ENCODE results near the gene IL2RG.

IL2RG gene
- 23.3 to 36.7 (median 25.1) reads per million in 3 experiments for total RNA-seq

DNA sequence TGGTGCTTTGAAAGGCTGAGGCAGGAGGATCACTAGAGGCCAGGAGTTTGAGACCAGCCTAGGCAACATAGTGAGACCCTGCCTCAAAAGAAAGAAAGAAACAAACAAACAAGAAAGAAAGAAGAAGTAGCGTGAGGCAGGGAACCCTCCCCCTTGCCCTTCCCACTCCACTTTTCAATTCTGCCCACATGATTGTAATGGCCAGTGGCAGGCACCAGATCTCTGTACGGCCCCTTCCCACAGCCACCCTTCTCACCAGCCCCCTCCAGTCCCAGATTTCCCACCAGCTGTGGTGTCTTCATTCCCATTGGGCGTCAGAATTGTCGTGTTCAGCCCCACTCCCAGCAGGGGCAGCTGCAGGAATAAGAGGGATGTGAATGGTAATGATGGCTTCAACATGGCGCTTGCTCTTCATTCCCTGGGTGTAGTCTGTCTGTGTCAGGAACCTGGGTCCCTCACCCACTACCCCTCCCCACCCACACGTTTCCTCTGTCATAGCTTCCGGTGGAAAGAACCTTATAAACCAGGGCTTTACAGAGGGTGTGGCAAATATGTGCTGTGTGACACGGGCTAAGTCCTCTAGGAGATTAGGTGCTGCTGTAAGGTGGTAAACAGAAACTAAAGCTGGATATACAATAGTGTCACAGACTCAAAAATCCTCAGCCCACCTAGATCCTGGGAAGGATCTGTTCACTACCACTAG lies at the start of gene IL2RG:
TSS of gene IL2RG (minus strand) at position 437 of the 703 bp plus-strand sequence. CDS start at position 399, 38 bp downstream.
- DNase-seq, result peak; percentile 93

DNA sequence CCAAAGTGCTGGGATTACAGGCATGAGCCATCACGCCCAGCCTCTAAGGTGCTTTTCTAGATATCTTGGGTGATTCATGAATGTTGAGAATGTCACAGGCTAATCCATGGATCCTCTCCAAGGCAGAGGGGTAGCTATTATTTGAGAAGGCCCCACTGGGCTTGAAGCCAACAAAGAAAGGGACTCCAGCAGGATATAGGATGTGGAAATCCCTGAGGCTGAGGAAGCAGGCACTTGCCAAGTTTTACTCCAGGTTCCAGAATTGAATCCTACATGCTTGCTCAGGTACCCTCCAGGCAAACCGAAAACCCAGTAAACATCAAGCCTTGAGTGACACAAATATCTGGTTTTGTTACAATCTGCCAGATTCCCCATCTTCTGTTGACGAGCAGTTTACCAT lies 49.1 kb upstream of the IL2RG start:
- DNase-seq, result no peak

DNA sequence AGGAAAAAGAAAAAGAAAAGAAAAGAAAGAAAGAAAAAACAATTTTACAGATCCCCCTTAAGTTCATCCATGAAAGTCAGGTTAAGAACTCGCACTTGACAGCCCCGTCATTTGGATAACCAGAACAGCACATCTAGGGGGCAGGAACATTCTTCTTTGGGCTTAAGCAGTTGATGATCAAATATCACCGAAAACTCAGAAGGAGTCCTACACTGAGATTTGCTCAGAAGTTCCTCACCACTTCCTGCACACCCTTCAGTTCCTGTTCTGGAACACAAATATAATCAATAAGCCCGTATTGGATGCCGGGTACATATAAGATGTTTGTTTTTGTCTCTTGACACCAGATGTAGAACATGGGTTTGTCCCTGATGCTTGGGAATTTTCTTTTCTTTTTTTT lies 48.0 kb upstream of the IL2RG start:
- DNase-seq, result no peak

DNA sequence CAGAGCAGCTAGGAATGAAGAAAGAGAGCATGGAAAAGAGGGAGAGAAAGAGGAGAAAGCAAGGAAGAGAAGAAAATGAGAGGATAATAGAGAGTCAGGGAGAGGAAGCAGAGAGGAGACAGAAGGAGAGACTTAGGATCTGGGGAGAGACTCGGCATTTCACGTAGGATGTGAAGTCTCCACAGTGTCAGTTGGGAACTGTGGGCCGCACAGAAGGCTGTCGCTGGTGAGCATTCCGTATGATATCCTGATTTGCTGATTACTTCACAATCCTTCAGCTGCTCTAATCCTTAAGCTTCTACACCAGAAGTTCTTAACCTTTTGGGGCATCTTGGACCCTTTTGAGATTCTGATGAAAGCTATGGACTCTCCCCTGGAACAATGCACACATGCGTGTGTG lies 47.2 kb upstream of the IL2RG start:
- DNase-seq, result no peak

DNA sequence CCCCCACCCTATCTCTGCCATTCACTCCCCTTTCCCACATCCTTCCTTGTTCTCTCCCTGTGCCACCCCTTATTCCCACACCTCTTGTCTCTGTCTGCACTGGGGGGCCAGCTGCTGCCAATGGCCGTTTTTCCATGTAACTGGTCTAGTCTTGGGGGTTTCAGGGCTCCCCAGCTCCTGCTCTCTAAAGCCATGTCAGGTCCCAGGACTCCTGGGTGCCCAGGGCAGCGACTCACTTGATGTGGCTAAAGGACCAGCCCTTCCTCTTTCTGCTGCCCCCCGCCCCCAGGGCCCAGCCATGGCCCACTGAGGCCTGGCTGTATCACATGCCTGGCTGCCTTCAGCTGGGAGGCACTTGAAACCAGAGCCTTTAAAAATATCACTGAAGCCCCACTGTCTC lies 43.3 kb upstream of the IL2RG start:
- DNase-seq, result no peak

DNA sequence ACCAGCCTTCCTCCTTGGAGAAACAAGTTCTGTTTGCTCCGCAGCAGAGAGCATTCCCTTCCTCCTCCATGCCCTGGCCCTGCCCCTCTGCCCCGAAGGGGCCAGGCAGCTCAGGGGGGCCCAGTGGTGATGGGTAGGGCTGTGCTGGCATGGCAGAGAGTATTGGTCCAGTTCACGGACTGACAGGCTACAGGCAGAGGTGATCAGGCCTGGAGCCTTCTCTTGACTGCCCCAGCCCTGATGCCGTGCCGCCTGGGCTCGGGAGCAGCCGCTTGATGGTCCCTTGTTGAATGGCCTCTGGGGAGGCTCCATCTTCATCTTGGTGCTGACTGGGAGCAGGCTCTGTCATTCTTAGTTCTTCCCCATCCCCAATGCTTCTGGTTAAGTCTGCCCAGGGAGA lies 42.8 kb upstream of the IL2RG start:
- DNase-seq, result no peak

DNA sequence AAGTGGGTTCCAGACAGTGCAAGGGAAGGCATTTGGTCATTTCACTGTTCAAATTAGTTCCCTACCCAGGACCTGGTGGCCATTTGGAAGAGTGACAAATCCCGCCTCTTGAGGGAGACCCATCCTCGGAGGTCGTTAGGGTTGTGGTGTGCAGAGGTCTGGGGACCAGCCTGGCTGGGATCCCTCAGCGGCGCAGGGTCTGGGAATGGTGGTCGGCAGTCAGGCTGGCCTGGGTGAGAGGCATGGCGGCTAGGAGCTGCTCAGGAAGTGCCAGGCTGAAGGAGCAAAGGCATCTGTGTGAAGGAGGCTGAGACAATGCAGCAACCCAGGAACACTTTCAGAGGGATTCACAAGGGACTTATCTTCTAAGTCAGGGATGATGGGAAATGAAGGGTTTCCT lies 40.0 kb upstream of the IL2RG start:
- no peak for DNase-seq

DNA sequence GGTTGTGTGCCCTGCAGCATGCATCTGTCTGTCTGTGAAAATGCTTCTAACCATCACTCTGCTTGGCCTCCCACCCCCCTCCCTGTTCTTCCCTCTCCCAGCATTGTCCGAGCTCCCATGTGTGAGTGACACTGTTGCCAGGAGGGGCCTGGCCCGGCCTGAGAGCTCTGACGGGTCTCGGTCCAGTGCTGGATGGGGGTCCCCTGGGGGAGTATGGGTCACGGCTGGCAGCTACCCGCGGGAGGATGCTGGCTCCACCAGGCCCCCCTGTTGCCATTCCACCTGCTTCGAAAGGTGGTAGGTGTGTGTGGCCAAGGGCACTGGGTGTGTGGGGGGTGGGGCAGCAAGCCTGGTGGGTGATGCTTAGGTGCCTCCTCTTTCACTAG lies 36.9 kb upstream of the IL2RG start:
- no peak for DNase-seq

DNA sequence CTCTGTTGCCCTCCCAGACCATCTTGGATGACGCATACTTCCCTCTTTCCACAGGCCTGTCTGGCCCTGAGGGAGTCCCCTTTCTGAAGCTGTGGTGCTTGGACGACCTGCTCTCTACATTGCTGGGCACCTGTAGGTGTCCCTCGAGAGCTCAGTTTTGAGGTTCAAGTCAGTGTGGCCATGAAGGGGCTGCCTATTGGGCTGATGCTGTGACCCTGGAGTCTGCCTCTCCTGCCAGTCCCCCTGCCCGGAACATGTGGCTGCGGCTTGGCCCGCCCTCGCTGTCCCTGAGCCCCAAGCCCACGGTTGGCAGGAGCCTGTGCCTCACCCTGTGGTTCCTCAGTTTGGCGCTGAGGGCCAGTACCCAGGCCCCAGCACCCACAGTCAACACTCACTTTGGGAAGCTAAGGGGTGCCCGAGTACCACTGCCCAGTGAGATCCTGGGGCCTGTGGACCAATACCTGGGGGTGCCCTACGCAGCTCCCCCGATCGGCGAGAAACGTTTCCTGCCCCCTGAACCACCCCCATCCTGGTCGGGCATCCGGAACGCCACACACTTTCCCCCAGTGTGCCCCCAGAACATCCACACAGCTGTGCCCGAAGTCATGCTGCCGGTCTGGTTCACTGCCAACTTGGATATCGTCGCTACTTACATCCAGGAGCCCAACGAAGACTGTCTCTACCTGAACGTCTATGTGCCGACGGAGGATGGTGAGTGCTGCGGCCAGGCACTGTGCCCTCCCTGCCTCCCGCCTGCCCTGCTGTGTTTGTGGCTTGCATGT lies 36.3 kb upstream of the IL2RG start:
- no peak for DNase-seq

DNA sequence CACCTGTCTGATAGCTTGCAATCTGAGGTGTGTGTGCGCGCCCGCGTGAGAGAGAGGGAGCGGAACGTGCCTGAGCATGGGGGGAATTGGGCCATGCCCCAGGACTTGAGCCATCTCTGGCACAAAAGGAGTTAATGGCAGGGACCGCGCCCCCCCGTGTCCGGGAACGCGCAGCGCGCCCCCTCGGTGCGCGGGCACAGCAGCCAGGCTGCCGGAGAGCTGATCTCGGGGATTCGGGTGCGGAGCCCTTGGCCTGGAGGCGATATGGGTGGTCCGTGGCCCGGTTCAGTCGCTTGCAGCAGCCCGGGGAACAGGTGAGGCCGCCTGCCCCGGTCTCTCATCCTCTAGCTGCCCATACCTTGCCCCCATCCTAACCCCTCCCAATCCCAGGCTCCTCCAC lies 33.3 kb upstream of the IL2RG start, which contains the start of gene NLGN3:
TSS of gene NLGN3 (plus strand) at position 191 of the 400 bp plus-strand sequence. CDS start 2,909 bp downstream, outside the sequence.
- DNase-seq, result no peak

DNA sequence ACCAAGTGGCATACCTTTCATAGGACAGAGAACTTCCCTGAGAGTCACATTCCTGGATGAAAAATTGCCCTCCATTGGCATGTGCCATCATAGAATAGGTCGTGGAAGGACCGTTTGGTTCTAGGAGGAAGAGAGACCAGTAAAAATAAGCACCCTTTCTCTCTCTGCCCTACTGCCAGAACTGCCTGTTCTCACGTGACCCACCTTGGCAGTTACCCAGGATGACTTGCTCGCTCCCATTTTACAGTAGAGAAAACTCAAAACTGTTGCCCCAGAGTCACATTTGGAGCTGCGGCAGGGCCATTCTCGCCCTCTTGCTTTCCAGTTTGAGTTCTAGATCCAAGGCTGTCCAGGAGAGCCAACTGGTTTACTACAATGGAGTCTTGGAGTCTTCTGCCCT lies 32.1 kb upstream of the IL2RG start:
- DNase-seq, result no peak

DNA sequence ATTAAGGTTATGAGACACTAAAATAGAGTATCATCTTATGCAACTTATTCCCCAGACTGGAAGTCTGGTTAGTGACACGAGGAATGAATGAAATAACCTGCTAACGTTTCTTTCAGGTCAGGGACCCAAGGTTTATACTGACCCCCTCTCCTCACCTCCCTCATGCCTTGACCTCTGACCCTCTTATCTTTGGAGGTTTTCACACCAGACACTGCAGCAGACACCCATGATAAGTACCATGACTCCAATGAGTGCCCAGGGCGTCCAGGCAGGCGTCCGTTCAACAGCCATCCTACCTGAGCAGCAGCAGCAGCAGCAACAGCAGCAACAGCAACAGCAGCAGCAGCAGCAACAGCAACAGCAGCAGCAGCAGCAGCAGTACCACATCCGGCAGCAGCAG lies 29.1 kb upstream of the IL2RG start:
- DNase-seq, result no peak

DNA sequence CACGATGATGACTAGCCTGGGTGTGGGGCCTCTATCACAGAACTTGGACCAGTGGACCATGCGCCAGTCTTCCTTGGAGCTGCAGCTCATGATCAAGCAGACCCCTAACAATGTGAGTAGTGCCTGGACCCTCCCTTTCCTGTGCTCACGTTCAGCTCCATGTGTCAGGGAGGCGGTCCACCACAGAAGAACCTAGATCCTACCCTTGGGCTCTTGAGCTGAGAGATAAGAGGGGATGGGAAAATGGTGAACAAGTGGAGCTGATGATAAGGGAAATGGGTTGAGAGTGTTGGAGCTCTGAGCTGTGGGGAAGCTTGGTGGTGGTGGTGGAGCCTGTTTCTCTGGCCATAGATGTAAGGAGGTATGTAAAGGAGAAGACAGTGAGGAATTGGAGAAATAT lies 20.1 kb upstream of the IL2RG start:
- no peak for DNase-seq

DNA sequence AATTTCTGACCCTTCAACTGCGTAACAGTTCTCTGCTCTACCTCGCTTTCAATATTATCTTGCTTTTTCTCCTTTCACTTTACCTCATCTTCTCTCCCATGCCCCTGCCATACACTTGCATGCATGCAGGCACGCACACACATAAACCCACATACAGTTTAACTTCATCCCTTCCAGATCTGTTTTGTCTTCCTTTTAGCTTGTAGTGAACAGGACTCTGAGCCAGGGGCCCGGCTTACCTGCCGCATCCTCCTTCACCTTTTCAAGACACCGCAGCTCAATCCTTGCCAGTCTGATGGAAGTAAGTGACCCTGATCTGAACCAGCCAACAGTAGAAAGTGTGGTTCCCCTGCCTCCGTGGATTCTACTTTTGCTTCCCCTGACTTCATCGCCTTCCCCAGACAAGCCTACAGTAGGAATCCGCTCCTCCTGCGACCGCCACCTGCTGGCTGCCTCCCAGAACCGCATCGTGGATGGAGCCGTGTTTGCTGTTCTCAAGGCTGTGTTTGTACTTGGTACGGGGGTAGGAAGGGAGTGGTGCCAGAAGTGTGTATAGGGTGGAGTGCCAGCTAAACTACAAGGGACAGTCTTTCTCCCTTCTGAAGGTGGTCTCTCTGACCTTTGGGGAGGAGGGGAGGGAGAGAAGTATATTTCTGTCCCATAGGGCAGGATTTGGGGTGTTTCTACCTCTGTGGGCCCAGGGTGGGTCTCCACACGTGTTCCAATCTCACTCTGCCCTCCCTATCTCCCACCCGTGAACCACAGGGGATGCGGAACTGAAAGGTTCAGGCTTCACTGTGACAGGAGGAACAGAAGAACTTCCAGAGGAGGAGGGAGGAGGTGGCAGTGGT lies 17.8 kb upstream of the IL2RG start:
- DNase-seq, result peak; percentile 75

DNA sequence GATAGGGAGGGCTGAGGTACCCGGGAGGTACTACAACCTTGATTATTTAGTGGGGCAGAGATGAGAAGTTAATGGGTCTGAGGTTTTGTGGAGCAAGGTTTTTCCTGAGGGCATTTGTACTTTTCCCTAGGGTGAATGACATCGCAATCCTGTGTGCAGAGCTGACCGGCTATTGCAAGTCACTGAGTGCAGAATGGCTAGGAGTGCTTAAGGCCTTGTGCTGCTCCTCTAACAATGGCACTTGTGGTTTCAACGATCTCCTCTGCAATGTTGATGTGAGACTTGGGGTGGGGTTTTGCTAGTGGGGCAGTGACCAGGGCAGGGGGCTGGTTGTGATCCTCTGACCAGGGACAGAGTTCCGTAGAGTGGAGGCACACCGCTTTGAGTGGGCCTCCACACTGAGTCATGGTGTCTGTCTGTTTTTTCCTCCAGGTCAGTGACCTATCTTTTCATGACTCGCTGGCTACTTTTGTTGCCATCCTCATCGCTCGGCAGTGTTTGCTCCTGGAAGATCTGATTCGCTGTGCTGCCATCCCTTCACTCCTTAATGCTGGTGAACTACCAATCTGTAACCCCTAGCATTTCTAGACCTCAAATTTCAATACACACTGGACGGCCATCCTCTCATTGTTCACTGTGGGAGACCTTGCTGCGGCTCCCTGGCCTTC lies 16.9 kb upstream of the IL2RG start:
- no peak for DNase-seq

DNA sequence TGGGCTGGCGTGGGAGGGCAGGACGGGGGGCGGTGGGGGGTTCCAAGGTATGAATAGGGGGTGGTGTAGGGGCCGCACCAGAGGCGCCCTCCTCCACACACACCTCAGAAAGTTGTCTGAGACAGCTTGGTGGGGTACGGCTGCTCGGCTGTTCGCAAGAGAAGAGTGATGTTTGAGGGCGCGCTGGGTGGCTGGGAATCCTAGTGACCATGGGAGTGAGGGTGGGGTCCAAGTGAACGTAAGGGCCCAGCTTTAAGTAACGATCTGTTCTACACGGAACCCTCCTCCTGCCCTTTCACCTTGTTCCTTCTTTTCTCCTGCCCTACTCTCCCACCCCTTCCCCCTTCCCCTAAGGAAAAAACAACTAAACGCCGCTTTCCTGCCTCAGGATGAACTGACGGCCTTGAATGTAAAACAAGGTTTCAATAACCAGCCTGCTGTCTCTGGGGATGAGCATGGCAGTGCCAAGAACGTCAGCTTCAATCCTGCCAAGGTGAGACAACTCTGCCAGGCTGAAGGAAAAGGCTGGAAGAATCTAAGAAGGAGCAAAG lies 7.7 kb upstream of the IL2RG start:
- DNase-seq, result no peak

DNA sequence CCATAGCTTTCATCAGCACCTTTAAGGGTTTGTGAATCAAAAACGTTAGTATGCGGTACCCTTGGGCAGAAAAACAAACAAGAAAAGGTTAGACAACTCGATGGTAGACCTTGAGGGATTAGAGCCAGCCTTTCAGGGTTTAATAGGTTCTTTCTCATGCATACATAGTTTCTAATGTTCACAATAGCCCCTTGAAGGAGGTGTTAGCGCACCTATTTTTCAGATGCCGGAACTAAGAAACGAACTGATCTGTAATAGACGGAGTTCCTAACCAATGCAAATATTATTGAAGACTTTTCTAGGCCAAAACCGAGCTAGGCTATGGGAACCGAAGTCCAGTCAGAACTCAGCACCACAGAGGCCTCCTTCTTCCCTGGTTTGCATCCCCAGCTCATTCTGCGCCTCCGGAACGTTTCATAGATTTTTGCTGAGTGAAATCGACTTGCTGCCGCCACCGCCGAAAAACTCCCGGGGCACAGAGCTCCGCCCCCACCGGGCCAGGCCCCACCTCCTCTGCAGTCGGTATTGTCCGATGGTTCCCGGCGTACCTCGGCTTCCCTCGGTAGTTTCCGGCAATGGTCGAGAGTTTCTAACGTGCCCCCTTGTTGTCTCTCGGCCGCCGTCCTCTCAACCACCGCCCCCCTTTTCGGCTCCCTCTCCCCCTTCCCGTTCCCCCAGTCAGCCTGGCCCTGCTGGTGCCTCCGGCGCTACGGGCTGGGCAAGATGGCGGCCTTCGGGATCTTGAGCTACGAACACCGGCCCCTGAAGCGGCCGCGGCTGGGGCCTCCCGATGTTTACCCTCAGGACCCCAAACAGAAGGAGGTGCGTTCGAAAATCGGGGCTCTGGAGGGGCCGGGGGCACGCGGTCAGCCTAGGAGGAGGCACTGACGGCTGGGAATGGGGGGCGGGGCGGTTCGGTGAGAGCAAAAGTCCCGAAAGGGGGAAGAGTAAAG lies 6.9 kb upstream of the IL2RG start, which contains the start of gene MED12:
TSS of gene MED12 (plus strand) at position 565 of the 953 bp plus-strand sequence. CDS start at position 724, 159 bp downstream.
- DNase-seq, result peak; percentile 73

DNA sequence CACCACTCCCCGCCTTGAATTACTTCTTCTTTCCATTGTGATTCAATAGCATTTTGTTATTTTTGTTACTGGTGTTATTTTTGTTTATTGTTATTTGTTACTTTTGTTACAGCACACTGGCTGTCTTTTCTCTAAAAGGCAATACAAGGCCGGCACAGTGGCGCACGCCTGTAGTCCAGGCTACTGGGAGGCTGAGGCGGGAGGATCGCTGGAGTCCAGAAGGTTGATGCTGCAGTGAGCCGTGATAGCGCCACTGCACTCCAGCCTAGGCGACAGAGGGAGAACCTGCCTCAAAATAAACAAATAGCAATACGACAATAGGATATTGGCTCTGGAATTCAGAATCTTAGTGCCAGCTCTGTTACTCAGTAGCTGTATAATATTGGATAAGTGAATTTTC lies 6.0 kb upstream of the IL2RG start:
- DNase-seq, result no peak

DNA sequence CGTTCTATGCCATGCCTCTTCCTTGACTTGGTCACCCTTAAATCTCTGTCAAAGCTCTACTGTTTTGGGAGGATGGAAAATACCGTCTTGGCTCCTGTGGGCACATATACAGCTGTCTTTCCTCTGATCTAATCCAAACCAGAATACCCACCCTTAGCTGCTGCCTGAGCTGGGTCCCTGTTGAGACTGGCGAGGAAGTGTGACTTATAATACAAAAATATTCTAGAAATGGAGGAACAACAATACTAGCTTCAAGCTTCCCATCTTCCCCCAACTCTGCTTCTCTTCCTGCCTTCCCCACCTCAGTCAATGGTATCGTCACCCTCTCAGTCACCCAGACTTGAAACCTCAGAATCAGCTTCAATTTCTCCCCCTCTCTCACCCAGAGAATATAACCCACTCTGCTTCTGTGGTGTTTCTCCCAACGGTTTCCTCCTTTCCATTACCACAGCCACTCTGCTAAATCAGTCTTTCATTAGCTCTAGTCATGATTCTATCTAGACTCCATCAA lies 599 bp upstream of the IL2RG start:
- peak; percentile 70 for DNase-seq

DNA sequence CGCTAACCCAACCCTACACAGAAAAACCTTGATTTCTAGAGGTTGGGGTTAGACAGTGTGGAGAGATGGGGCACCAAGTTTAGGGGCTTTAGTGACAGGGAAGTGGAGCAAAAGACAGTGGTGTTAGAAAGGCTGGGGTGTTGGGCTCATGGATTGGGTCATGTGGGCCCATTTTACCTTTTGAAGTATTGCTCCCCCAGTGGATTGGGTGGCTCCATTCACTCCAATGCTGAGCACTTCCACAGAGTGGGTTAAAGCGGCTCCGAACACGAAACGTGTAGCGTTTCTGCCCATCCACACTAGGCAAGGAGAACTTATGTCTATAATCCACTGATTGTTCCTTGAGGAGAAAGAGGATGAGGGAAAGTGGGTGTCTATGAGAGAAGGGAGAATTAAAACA lies 2.3 kb downstream of the IL2RG start:
- no peak for DNase-seq
